Measurements from ENCODE around the gene GRAP2. TPM values are rescaled to one million over a fixed set of nuclear protein-coding genes. Genes with fewer than 3 reads are reported as not detected.
A peak's percentile ranks its signal among the peaks of the same experiment; 100 is the strongest.

Gene GRAP2
- total and polyA plus RNA-seq, 2 of the 8 experiments (the other 6 are each of a cell fraction or from before 2014, with no cell fraction given) = 0.08 TPM; not detected in 1

DNA sequence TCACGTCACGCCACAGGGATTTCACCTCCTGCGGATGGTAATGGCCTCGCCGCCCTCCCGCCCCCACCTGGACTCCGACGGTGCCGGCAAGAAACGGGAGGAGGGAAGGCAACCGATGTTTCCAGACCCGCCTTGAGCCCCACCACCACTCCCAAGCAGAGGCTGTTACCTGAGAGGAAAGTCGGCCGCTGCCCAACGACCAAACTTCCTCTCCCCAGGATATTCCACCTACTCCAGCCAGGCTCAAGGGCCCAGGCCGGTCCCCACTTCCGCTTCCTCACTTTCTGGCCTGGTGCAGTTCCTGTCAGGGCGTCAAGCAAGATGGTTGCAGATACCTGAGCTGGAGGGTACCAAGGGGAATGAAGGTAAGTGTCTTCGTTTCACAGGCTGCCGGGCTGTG lies 7.4 kb upstream of the GRAP2 start, which contains the start of gene ENTHD1:
TSS of gene ENTHD1 (minus strand) at position 235 of the 400 bp plus-strand sequence. CDS start 6,012 bp downstream, outside the sequence.
- Histone ChIP-seq H2BK12ac (ENCODE audit: low read depth, low read length) (no peak within 1 kb of the TSS), H3K4me3 (ENCODE audit: extremely low read depth in 1 of 4, insufficient read depth in 2 of 4, low read depth in 3 of 4, low read length in 4 of 4) (no peak within 1 kb of the TSS), H2BK5ac (ENCODE audit: low read depth, low read length) (no peak within 1 kb of the TSS), H3K4me1 (replicated peaks in 1 of 4; ENCODE audit: control insufficient read depth in 3 of 4, insufficient read depth in 4 of 4, low read length in 3 of 4) (peaks cover 0 to 5% (median 0%) of the 10 kb centered on the region in 4 experiments; a peak in 1 of 7 replicates), H2AFZ (ENCODE audit: low read length) (peak within 1 kb of the TSS; percentile 48; the same call in 1 of the 2 replicates), H2BK15ac (ENCODE audit: low read length) (no peak within 1 kb of the TSS), H3K56ac (replicated peaks; ENCODE audit: insufficient read length, low read depth, low read length) (no peak within 1 kb of the TSS), H3K27me3 (replicated peaks in 1 of 4; ENCODE audit: control insufficient read depth in 3 of 4, extremely low read depth in 1 of 4, insufficient read depth in 3 of 4, low read length in 3 of 4) (no peaks in the 10 kb centered on the region), H3K23ac (ENCODE audit: insufficient read length) (no peak within 1 kb of the TSS), H2AK5ac (ENCODE audit: low read depth, low read length) (no peak within 1 kb of the TSS), H4K20me1 (replicated peaks in 1 of 2; ENCODE audit: control insufficient read depth in 1 of 2, insufficient read depth in 2 of 2, low read length in 2 of 2) (no peaks in the 10 kb centered on the region), H2BK20ac (ENCODE audit: low read length) (no peak within 1 kb of the TSS), H4K91ac (replicated peaks; ENCODE audit: insufficient read length, low read length) (no peak within 1 kb of the TSS), H3K9me3 (ENCODE audit: insufficient read depth in 2 of 2, low read depth in 1 of 2, low read length in 1 of 2) (no peaks in the 10 kb centered on the region), H4K8ac (ENCODE audit: extremely low read depth, insufficient read depth, low read length) (peak within 1 kb of the TSS; percentile 45; the same call in 1 of the 2 replicates), H2BK120ac (replicated peaks; ENCODE audit: low read depth, low read length) (no peak within 1 kb of the TSS), H3K27ac (ENCODE audit: low read depth, low read length) (no peak within 1 kb of the TSS), H3K79me1 (ENCODE audit: low read depth, low read length) (no peaks in the 10 kb centered on the region), H3K14ac (ENCODE audit: insufficient read length) (no peak within 1 kb of the TSS), H3K4ac (replicated peaks; ENCODE audit: insufficient read length, low read depth, low read length) (no peak within 1 kb of the TSS), H3K36me3 (ENCODE audit: control insufficient read depth in 2 of 4, insufficient read depth in 4 of 4, low read length in 3 of 4) (no peaks in the 10 kb centered on the region), H3K4me2 (ENCODE audit: insufficient read depth in 1 of 2, low read depth in 2 of 2, low read length in 2 of 2) (no peak within 1 kb of the TSS), H4K5ac (ENCODE audit: insufficient read length, low read depth, low read length) (no peak within 1 kb of the TSS), H3K9ac (replicated peaks in 1 of 4; ENCODE audit: extremely low read depth in 1 of 4, low read depth in 3 of 4, low read length in 3 of 4) (no peak within 1 kb of the TSS), H3K18ac (ENCODE audit: extremely low read depth, low read length) (no peak within 1 kb of the TSS), H3K23me2 (ENCODE audit: low read depth, low read length) (no peaks in the 10 kb centered on the region), H3K79me2 (ENCODE audit: control insufficient read depth in 1 of 2, insufficient read depth in 2 of 2, low read length in 2 of 2) (no peaks in the 10 kb centered on the region)
- FAIRE-seq (no peak), DNase-seq (ENCODE audit: low read depth in 1 of 2, low spot score in 2 of 2) (no peak)
- ChIA-PET POLR2A (ENCODE audit: partially characterized antibody) (no interaction called here), CTCF (ENCODE audit: partially characterized antibody) (interaction anchor here (0.6 to 1.3 kb wide), 4 partner anchors 42 to 356 kb away, joined by 3 read pairs; no protein-coding TSS in a partner anchor)
- 88% methylated on average over 14 of the region's 20 CpGs; no CpG with 5 or more reads in 1 of the 2 experiments for WGBS, 2 experiments (ENCODE audit: extremely low coverage in 1 of 2, insufficient coverage in 1 of 2, insufficient read length in 1 of 2, insufficient replicate concordance in 2 of 2, low coverage in 1 of 2, low lambda C conversion rate in 2 of 2, missing lambda C conversion rate in 1 of 2)
- no peak for TF ChIP-seq BACH1 (IDR thresholded peaks at IDR 0.05; ENCODE audit: low read length)
- no peak for TF ChIP-seq NANOG (IDR thresholded peaks at IDR 0.05; ENCODE audit: insufficient read depth, low read depth, low read length, poor library complexity, severe bottlenecking)

Measured in H1 (cell line).